GM18873 (cell line): ENCODE measurements around the gene CEP97.

Source experiments
- ATAC-seq: cut with Tn5 transposase; IDR thresholded peaks from one replicate; pipeline ENCODE4 v1.9.1; 2021; ENCODE audit warnings: mild to moderate bottlenecking, moderate library complexity, moderate number of reproducible peaks; ENCODE audit not compliant: unreplicated experiment, low FRiP score

Gene CEP97

DNA sequence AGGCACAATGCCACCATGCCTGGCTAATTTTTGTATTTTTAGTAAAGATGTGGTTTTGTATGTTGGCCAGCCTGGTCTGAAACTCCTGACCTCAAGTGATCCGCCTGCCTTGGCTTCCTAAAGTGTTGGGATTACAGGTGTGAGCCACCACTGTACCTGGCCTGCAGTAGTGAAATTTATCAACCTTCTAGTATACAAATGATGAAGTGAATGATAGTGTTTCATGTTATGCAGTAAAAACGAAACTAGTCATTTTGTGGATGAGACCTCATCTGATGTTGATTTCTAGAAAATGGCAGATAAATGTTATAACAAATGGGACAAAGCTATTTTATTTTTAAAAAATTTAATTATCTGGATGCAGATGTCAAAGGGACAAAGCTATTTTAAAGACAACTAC lies 87.5 kb downstream of the CEP97 start:
- no peak for ATAC-seq

GRCh38 chr3:101812895-101813294 lies 88.5 kb downstream of the CEP97 start:
- no peak for ATAC-seq

DNA sequence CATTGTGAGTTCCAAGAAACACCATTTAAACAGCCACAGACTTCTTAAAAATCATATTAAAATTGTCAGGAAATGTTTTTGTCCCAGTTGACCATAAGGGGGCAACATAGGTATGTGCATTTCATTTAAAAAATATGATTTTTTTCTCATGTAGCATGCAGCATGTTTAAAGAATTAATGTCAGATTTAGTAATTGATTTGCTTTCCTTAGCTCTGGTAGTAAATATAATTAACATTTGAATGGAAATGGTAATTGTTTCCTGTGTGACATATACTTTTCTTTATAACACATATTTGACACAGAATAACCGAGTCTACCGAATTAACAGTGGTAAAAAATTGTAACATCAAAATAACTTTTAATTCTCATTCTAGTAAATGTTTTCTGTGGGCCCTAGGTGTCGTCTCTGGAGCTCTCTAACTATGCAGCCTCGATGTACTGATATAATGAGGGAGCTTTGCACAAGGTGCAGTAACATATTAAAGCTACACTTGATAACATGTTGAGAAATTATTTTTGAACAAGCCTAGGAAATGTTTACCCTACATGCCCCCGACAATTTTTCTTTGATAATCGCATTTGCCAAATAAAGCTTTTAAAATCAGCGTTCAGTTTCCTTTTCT lies 89.5 kb downstream of the CEP97 start:
- no peak for ATAC-seq

GRCh38 chr3:101814835-101815234 lies 90.4 kb downstream of the CEP97 start:
- ATAC-seq: no peak

DNA sequence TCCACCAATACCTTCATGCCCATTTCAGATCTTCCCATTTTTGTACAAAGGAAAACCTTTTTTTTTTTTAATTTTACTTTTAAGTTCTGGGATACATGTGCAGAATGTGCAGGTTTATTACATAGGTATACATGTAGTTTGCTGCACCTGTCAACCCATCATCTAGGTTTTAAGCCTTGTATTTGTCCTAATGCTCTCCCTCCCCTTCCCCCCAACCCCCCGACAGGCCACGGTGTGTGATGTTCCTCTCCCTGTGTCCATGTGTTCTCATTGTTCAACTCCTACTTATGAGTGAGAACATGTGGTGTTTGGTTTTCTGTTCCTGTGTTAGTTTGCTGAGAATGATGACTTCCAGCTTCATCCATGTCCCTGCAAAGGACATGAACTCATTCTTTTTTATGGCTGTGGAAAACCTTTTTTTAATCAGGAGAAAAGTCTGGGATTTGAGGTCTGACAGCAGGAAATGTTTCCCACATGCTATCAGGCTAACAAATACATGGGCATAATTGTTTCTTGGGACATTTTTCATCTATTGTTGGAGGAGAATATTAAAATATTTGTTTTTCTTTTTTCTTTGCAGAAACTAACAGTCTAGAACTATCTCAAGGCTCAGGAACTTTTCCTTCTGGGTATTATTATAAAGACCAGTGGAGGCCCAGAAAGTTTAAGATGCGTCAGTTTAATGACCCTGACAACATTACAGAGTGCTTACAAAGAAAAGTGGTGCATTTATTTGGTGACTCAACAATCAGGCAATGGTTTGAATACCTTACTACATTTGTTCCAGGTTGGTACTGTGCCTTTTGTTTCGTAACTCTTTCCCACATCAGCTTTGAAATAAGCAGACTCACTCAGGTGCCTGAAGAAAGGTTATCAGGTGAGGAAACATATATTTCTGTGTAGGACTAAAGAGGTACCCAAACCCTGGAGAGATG lies 92.1 kb downstream of the CEP97 start:
- ATAC-seq: no peak

DNA sequence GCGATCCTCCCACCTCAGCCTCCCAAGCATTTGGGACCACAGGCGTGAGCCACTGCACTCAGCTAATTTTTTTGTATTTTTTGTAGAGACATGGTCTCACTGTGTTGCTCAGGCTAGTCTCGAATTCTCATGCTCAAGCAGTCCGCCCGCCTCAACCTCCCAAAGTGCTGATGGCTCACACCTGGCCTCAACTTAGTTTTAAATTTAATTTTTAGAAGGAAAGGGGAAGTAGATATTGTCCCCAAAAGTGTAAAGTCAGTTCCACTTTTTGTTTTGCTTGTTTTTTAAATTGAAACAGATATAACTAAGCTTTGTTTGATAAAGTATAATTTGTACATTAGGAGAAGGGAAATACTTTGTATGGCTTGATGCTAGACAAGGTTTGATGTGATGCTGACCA lies 93.6 kb downstream of the CEP97 start:
- no peak for ATAC-seq

DNA sequence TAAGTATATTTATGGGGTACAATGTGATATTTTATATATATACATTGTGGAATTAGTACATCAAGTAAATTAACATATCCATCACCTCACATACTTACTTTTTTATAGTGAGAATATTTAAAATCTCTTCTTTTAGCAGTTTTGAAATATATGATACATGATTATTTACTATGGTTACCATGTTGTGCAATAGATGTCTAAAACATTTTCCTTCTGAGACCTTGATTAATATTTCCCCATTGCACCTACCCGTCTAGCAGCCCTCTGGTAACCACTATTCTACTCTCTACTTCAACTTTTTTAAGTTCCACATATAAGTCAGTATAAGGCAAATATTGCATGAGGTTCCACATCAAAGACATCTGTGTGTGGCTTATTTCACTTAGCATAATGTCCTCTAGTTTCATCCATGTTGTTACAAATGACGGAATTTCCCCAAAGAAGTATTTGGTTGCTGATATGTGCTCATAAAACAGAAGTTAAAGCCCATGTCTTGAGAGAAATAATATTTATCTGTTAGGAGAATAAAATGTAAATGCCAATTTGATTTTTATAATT lies 95.3 kb downstream of the CEP97 start:
- ATAC-seq: peak; percentile 42
